Liver (tissue), 3 donors: ENCODE data around the gene EEIG2.

Source experiments
- EGR1 ChIP-seq, 2 donors: IDR thresholded peaks; 2 replicates each; pipeline ENCODE4 v1.6.1; 2016 to 2018; ENCODE audit warnings: antibody characterized with exemption in 2 of 2, low read depth in 2 of 2
- JUND ChIP-seq, 2 donors: IDR thresholded peaks; 2 replicates each; pipeline ENCODE4 v1.6.1; 2016; ENCODE audit warnings: antibody characterized with exemption in 2 of 2
- RAD21 ChIP-seq, 2 donors: IDR thresholded peaks; 2 replicates each; pipeline ENCODE4 v1.6.1; 2016; ENCODE audit warnings: antibody characterized with exemption in 2 of 2, mild to moderate bottlenecking in 2 of 2
- SP1 ChIP-seq: IDR thresholded peaks from 2 replicates; pipeline ENCODE4 v1.6.1; 2018; ENCODE audit warnings: antibody characterized with exemption, mild to moderate bottlenecking
- TAF1 ChIP-seq: conservative IDR thresholded peaks from 2 replicates; pipeline ENCODE4 v1.6.1; 2016; ENCODE audit warnings: antibody characterized with exemption, mild to moderate bottlenecking
- YY1 ChIP-seq: IDR thresholded peaks from 2 replicates; pipeline ENCODE4 v1.6.1; 2016; ENCODE audit warnings: antibody characterized with exemption, mild to moderate bottlenecking
- TF ChIP-seq, protein P1 (sequence below): fragments of 150-350 bp; IDR thresholded peaks from 2 replicates; pipeline ENCODE4 v1.5.1; 2017; ENCODE audit warnings: improper control_type of control experiment, low read depth, low read length; ENCODE audit not compliant: missing input control
- TF ChIP-seq, protein P2 (sequence below): IDR thresholded peaks from 2 replicates; pipeline ENCODE4 v1.6.1; 2016; ENCODE audit warnings: antibody characterized with exemption
- TF ChIP-seq, protein P3 (sequence below): IDR thresholded peaks from 2 replicates; pipeline ENCODE4 v1.6.1; 2016; ENCODE audit warnings: antibody characterized with exemption
- TF ChIP-seq, protein P4 (sequence below): IDR thresholded peaks from 2 replicates; pipeline ENCODE4 v1.6.1; 2016; ENCODE audit warnings: antibody characterized with exemption
- donor health status: healthy.
- donor health status: healthy.

DNA sequence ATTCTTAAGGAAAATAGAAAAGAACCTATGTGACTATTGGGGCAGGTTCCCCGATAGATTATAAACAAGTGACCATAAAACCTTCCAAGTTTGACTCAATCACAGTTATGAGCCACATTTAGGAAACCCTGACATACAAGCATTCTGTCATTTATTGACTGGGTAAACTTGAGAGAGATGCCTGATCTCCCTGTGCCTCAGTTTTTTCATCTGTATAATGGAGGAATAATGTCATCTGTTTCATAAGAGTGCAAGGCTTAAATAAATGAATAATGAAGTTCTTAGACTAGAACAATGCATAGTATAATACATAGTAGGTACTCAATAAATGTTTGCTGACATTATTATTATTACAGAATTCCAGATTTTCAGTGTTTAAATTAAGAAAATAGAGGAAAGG lies 18.9 kb upstream of the EEIG2 start:
- TF ChIP-seq, protein P1, sequence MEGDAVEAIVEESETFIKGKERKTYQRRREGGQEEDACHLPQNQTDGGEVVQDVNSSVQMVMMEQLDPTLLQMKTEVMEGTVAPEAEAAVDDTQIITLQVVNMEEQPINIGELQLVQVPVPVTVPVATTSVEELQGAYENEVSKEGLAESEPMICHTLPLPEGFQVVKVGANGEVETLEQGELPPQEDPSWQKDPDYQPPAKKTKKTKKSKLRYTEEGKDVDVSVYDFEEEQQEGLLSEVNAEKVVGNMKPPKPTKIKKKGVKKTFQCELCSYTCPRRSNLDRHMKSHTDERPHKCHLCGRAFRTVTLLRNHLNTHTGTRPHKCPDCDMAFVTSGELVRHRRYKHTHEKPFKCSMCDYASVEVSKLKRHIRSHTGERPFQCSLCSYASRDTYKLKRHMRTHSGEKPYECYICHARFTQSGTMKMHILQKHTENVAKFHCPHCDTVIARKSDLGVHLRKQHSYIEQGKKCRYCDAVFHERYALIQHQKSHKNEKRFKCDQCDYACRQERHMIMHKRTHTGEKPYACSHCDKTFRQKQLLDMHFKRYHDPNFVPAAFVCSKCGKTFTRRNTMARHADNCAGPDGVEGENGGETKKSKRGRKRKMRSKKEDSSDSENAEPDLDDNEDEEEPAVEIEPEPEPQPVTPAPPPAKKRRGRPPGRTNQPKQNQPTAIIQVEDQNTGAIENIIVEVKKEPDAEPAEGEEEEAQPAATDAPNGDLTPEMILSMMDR: no peak
- TF ChIP-seq EGR1 (IDR thresholded peaks at IDR 0.05; ENCODE audit: low read depth in 2 of 2) (no peak), TAF1 (no peak), SP1 (no peak), RAD21 (IDR thresholded peaks at IDR 0.05) (no peak), YY1 (no peak), JUND (IDR thresholded peaks at IDR 0.05) (no peak)
- TF ChIP-seq, protein P2, sequence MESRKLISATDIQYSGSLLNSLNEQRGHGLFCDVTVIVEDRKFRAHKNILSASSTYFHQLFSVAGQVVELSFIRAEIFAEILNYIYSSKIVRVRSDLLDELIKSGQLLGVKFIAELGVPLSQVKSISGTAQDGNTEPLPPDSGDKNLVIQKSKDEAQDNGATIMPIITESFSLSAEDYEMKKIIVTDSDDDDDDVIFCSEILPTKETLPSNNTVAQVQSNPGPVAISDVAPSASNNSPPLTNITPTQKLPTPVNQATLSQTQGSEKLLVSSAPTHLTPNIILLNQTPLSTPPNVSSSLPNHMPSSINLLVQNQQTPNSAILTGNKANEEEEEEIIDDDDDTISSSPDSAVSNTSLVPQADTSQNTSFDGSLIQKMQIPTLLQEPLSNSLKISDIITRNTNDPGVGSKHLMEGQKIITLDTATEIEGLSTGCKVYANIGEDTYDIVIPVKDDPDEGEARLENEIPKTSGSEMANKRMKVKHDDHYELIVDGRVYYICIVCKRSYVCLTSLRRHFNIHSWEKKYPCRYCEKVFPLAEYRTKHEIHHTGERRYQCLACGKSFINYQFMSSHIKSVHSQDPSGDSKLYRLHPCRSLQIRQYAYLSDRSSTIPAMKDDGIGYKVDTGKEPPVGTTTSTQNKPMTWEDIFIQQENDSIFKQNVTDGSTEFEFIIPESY: no peak
- TF ChIP-seq, protein P3, sequence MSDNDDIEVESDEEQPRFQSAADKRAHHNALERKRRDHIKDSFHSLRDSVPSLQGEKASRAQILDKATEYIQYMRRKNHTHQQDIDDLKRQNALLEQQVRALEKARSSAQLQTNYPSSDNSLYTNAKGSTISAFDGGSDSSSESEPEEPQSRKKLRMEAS: no peak
- TF ChIP-seq, protein P4, sequence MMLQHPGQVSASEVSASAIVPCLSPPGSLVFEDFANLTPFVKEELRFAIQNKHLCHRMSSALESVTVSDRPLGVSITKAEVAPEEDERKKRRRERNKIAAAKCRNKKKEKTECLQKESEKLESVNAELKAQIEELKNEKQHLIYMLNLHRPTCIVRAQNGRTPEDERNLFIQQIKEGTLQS: no peak
